ENCODE results near the gene ASCC1. TPM values are rescaled to one million over a fixed set of nuclear protein-coding genes. Genes with fewer than 3 reads are reported as not detected.

ASCC1 gene
- total and polyA plus RNA-seq, 2 donors (not counting 3 experiments of a cell fraction or from before 2014, with no cell fraction given): 16.0 to 24.9 TPM

- no peaks in the 10 kb centered on the region for H3K79me2 ChIP-seq (ENCODE audit: control insufficient read depth, insufficient read depth, low read length)
- no peaks in the 10 kb centered on the region for H3K9me3 ChIP-seq (replicated peaks; ENCODE audit: control insufficient read depth, insufficient read depth, low read length)
- no peak overlapping the region for H2AFZ ChIP-seq (ENCODE audit: low read depth, low read length)
- no peak overlapping the region for H3K4me2 ChIP-seq (ENCODE audit: insufficient read depth, low read length)
- no peaks in the 10 kb centered on the region for H3K27me3 ChIP-seq (ENCODE audit: control insufficient read depth in 2 of 2, insufficient read depth in 2 of 2, low read length in 2 of 2)
- intact Hi-C loops (cut with micrococcal nuclease) (no loop called here), dilution Hi-C loops (cut with MboI; ENCODE audit: extremely low pct_ligation_motif_present, low sequenced_read_pairs) (no loop called here)
- H3K9me1 ChIP-seq (replicated peaks; ENCODE audit: control insufficient read depth, extremely low read depth, insufficient read depth, low read length): no peaks in the 10 kb centered on the region
- H3K9ac ChIP-seq (replicated peaks; ENCODE audit: extremely low read depth, insufficient read depth, low read length): no peak overlapping the region
- DNase-seq (ENCODE audit: low read depth, low spot score) (no peak), FAIRE-seq (no peak)
- ChIA-PET POLR2A (no interaction called here), CTCF (interaction anchor here (2.5 to 8.2 kb wide), 2 partner anchors 73 to 101 kb away, joined by 7 to 193 read pairs; no protein-coding TSS in a partner anchor)
- TF ChIP-seq MYC (IDR thresholded peaks at IDR 0.05; ENCODE audit: low read depth, low read length): no peak
- TF ChIP-seq POLR2A (IDR thresholded peaks at IDR 0.05; ENCODE audit: low read depth, low read length): no peak
- TF ChIP-seq GATA2 (IDR thresholded peaks at IDR 0.05; ENCODE audit: insufficient read depth, insufficient read length, low read depth, low read length): no peak
- no peak for TF ChIP-seq FOS (IDR thresholded peaks at IDR 0.05; ENCODE audit: borderline replicate concordance, insufficient read depth, low read length)
- no peak for TF ChIP-seq MAX (IDR thresholded peaks at IDR 0.05; ENCODE audit: insufficient read depth, insufficient read length)
- no peak for TF ChIP-seq POLR2AphosphoS5 (IDR thresholded peaks at IDR 0.05; ENCODE audit: insufficient read depth, low read depth, low read length)
- TF ChIP-seq JUN (IDR thresholded peaks at IDR 0.05; ENCODE audit: borderline replicate concordance, insufficient read depth, insufficient read length, low read depth): no peak
- TF ChIP-seq EZH2 (IDR thresholded peaks at IDR 0.05; ENCODE audit: borderline replicate concordance, low read depth, low read length, severe bottlenecking): no peak
- no peak for TF ChIP-seq CTCF (IDR thresholded peaks at IDR 0.05; ENCODE audit: extremely low read depth in 1 of 2, insufficient read depth in 1 of 2, low read depth in 1 of 2, low read length in 2 of 2)
- H3K4me3 ChIP-seq (replicated peaks in 1 of 3; ENCODE audit: insufficient read depth in 1 of 3, low read depth in 1 of 3, low read length in 3 of 3): no peak overlapping the region
- H3K27ac ChIP-seq (ENCODE audit: insufficient read depth, low read depth, low read length): no peak overlapping the region
- no peaks in the 10 kb centered on the region for H4K20me1 ChIP-seq (replicated peaks; ENCODE audit: control insufficient read depth, extremely low read depth, insufficient read depth, low read length)
- H3K4me1 ChIP-seq (ENCODE audit: control insufficient read depth, extremely low read depth, insufficient read depth, low read length): no peaks in the 10 kb centered on the region
- H3K36me3 ChIP-seq (ENCODE audit: control insufficient read depth in 2 of 2, extremely low read depth in 1 of 2, insufficient read depth in 2 of 2, low read length in 2 of 2): no peaks in the 10 kb centered on the region
- no TSS peak for BruUV-seq (replicated peaks)
These were observed 94.7 kb downstream of the ASCC1 start for GRCh38 chr10:72121389-72121788.
